HG03175 (cell line): ENCODE data around the gene SOST.

Source experiments
- ATAC-seq: cut with Tn5 transposase; IDR thresholded peaks from one replicate; pipeline ENCODE4 v1.9.1; 2021; ENCODE audit warnings: mild to moderate bottlenecking, moderate library complexity; ENCODE audit not compliant: unreplicated experiment

The SOST gene

GRCh38 chr17:43774304-43775250, 16.0 kb upstream of the SOST start:
- ATAC-seq = no peak

GRCh38 chr17:43772877-43773648, 14.5 kb upstream of the SOST start:
- no peak for ATAC-seq

GRCh38 chr17:43771463-43771862, 12.9 kb upstream of the SOST start:
- no peak for ATAC-seq

- ATAC-seq = no peak
Observed at GRCh38 chr17:43770957-43771356, 12.4 kb upstream of the SOST start.

GRCh38 chr17:43769859-43770258, 11.3 kb upstream of the SOST start:
- ATAC-seq = no peak

- ATAC-seq = no peak
Observed at GRCh38 chr17:43769426-43769825, 10.8 kb upstream of the SOST start.

GRCh38 chr17:43768943-43769342, 10.4 kb upstream of the SOST start:
- ATAC-seq = no peak

- ATAC-seq = no peak
Observed at GRCh38 chr17:43768382-43768781, 9.8 kb upstream of the SOST start.

- ATAC-seq = no peak
Observed at GRCh38 chr17:43767713-43768059, 9.1 kb upstream of the SOST start.

GRCh38 chr17:43767053-43767712, 8.6 kb upstream of the SOST start:
- ATAC-seq = no peak

GRCh38 chr17:43766413-43767052, 7.9 kb upstream of the SOST start:
- ATAC-seq = no peak

GRCh38 chr17:43760254-43760852, 1.8 kb upstream of the SOST start:
- peak; percentile 56 for ATAC-seq

- no peak for ATAC-seq
Observed at GRCh38 chr17:43759836-43760235, 1.2 kb upstream of the SOST start.

- ATAC-seq = no peak
Observed at GRCh38 chr17:43758086-43758485, 505 bp downstream of the SOST start.

GRCh38 chr17:43757171-43757660, 1.4 kb downstream of the SOST start:
- ATAC-seq = no peak

GRCh38 chr17:43756201-43756600, 2.4 kb downstream of the SOST start:
- ATAC-seq = no peak

- no peak for ATAC-seq
Observed at GRCh38 chr17:43755389-43755875, 3.2 kb downstream of the SOST start.

GRCh38 chr17:43754947-43755346, 3.6 kb downstream of the SOST start:
- no peak for ATAC-seq

GRCh38 chr17:43753493-43754129, 5.0 kb downstream of the SOST start:
- no peak for ATAC-seq

- ATAC-seq = no peak
Observed at GRCh38 chr17:43750153-43750552, 8.4 kb downstream of the SOST start.
